OCI-LY1 (cell line): ENCODE results near the gene SDCCAG8.

ENCODE experiments used
- H2AFZ ChIP-seq: fragments of 200-600 bp; sonication (generic), shearing (Covaris generic); 2 replicates; pipeline ENCODE4 v1.6.0; 2014; ENCODE audit warnings: antibody characterized with exemption, mild to moderate bottlenecking, low read length
- H3F3A ChIP-seq: fragments of 200-600 bp; sonication (generic), shearing (Covaris generic); 2 replicates; pipeline ENCODE4 v1.6.0; 2014; ENCODE audit warnings: mild to moderate bottlenecking, antibody characterized with exemption, low read length, moderate library complexity; ENCODE audit not compliant: insufficient read depth
- H3K27ac ChIP-seq: fragments of 200-600 bp; sonication (generic); 2 replicates; pipeline ENCODE4 v1.5.1; 2014; ENCODE audit warnings: low read length, mixed run types, mild to moderate bottlenecking, low read depth; ENCODE audit not compliant: poor library complexity, severe bottlenecking
- H3K27me3 ChIP-seq: fragments of 200-600 bp; sonication (generic); 2 replicates; pipeline ENCODE4 v1.6.0; 2014; ENCODE audit warnings: antibody characterized with exemption, mild to moderate bottlenecking, low read length, moderate library complexity; ENCODE audit not compliant: insufficient read depth
- H3K36me3 ChIP-seq: fragments of 200-600 bp; sonication (generic); 2 replicates; pipeline ENCODE4 v1.6.1; 2014; ENCODE audit warnings: mild to moderate bottlenecking, antibody characterized with exemption, low read length, moderate library complexity, mixed read lengths; ENCODE audit not compliant: insufficient read depth
- H3K4me1 ChIP-seq: fragments of 200-600 bp; sonication (generic); 2 replicates; pipeline ENCODE4 v1.5.1; 2014; ENCODE audit warnings: mild to moderate bottlenecking, low read length, moderate library complexity; ENCODE audit not compliant: insufficient read depth, severe bottlenecking
- H3K4me2 ChIP-seq: fragments of 200-600 bp; sonication (generic), shearing (Covaris generic); 2 replicates; pipeline ENCODE4 v1.6.1; 2014; ENCODE audit warnings: low read length
- H3K4me3 ChIP-seq: fragments of 200-600 bp; sonication (generic); 2 replicates; pipeline ENCODE4 v1.5.1; 2014; ENCODE audit warnings: low read length, low read depth, mild to moderate bottlenecking, mixed read lengths; ENCODE audit not compliant: poor library complexity, severe bottlenecking
- H3K79me2 ChIP-seq: fragments of 200-600 bp; shearing (Covaris generic); 2 replicates; pipeline ENCODE4 v1.6.1; 2016; ENCODE audit warnings: mixed run types, low read length, mixed read lengths; ENCODE audit not compliant: insufficient read depth
- H3K9ac ChIP-seq: fragments of 200-600 bp; sonication (generic), shearing (Covaris generic); 2 replicates; pipeline ENCODE4 v1.6.1; 2014; ENCODE audit warnings: mild to moderate bottlenecking, low read length, mixed read lengths
- H3K9me2 ChIP-seq: fragments of 200-600 bp; sonication (generic), shearing (Covaris generic); 2 replicates; pipeline ENCODE4 v1.6.1; 2014; ENCODE audit warnings: low read depth, mild to moderate bottlenecking, low read length, mixed read lengths
- H3K9me3 ChIP-seq: fragments of 200-600 bp; shearing (Covaris generic); 2 replicates; pipeline ENCODE4 v1.6.1; 2014; ENCODE audit warnings: low read length, mixed read lengths
- H4K20me1 ChIP-seq: fragments of 200-600 bp; sonication (generic), shearing (Covaris generic); 2 replicates; pipeline ENCODE4 v1.6.0; 2016; ENCODE audit warnings: mild to moderate bottlenecking, low read length; ENCODE audit not compliant: insufficient read depth
- CTCF ChIP-seq: fragments of 200-600 bp; sonication (generic), shearing (Covaris generic); IDR thresholded peaks from 2 replicates; pipeline ENCODE4 v1.5.1; 2017; ENCODE audit warnings: mild to moderate bottlenecking, antibody characterized with exemption, low read length, moderate library complexity, mixed read lengths
- EZH2 ChIP-seq: fragments of 200-600 bp; sonication (generic), shearing (Covaris generic); IDR thresholded peaks from 2 replicates; pipeline ENCODE4 v1.8.0; 2017; ENCODE audit warnings: borderline replicate concordance, mixed run types, mild to moderate bottlenecking, antibody characterized with exemption, low read length, moderate library complexity, mixed read lengths

Gene SDCCAG8

GRCh38 chr1:243351337-243351736, 95.5 kb downstream of the SDCCAG8 start:
- Histone ChIP-seq H3K4me2 (no peak overlapping the region), H3K9ac (no peak overlapping the region), H3K9me2 (no peaks in the 10 kb centered on the region), H3K27me3 (no peaks in the 10 kb centered on the region), H3K4me3 (no peak overlapping the region), H4K20me1 (no peaks in the 10 kb centered on the region), H2AFZ (no peak overlapping the region), H3F3A (no peaks in the 10 kb centered on the region), H3K4me1 (no peaks in the 10 kb centered on the region), H3K9me3 (no peaks in the 10 kb centered on the region), H3K36me3 (no peaks in the 10 kb centered on the region; the same call in 1 of the 2 replicates), H3K27ac (no peak overlapping the region), H3K79me2 (no peaks in the 10 kb centered on the region)
- no peak for TF ChIP-seq CTCF
- no peak for TF ChIP-seq EZH2

- Histone ChIP-seq H3K27me3 (no peaks in the 10 kb centered on the region), H3K9ac (no peak overlapping the region), H3F3A (no peaks in the 10 kb centered on the region), H3K9me2 (no peaks in the 10 kb centered on the region), H4K20me1 (no peaks in the 10 kb centered on the region), H3K36me3 (no peaks in the 10 kb centered on the region; the same call in 1 of the 2 replicates), H3K9me3 (no peaks in the 10 kb centered on the region), H3K4me1 (no peaks in the 10 kb centered on the region), H3K27ac (no peak overlapping the region), H3K4me3 (no peak overlapping the region), H3K4me2 (no peak overlapping the region), H3K79me2 (no peaks in the 10 kb centered on the region), H2AFZ (no peak overlapping the region)
- TF ChIP-seq EZH2 (no peak), CTCF (no peak)
Measured at GRCh38 chr1:243354511-243355153, 98.8 kb downstream of the SDCCAG8 start.

GRCh38 chr1:243363832-243364231, 108.0 kb downstream of the SDCCAG8 start:
- Histone ChIP-seq H3K36me3 (no peaks in the 10 kb centered on the region), H3K9ac (no peak overlapping the region), H2AFZ (no peak overlapping the region), H3K79me2 (no peaks in the 10 kb centered on the region), H3F3A (no peaks in the 10 kb centered on the region), H4K20me1 (no peaks in the 10 kb centered on the region), H3K4me3 (no peak overlapping the region), H3K4me2 (no peak overlapping the region), H3K9me2 (no peaks in the 10 kb centered on the region), H3K27ac (no peak overlapping the region), H3K4me1 (peaks cover 4% of the 10 kb centered on the region), H3K9me3 (no peaks in the 10 kb centered on the region), H3K27me3 (no peaks in the 10 kb centered on the region)
- TF ChIP-seq CTCF: no peak
- TF ChIP-seq EZH2: no peak
